HEK293 (cell line): ENCODE measurements around the gene HDAC7.
A peak's percentile ranks its signal among the peaks of the same experiment; 100 is the strongest.

ENCODE experiments used
- CTCF ChIA-PET: fragments of 350-600 bp; formaldehyde crosslinking; extraction: SDS; loops from one replicate; lab custom pipeline; 2021; ENCODE audit warnings: antibody characterized with exemption; lab: Yijun Ruan, JAX
- POLR2A ChIA-PET: fragments of 300-600 bp; formaldehyde crosslinking; extraction: SDS; loops from one replicate; lab custom pipeline; 2020; ENCODE audit warnings: antibody characterized with exemption, inconsistent platforms; lab: Yijun Ruan, JAX
- H3K27ac ChIP-seq: fragments of 200-500 bp; sonication (Bioruptor generic); 2 replicates; pipeline ENCODE4 v1.5.1; 2014; ENCODE audit warnings: low read depth, low read length, control low read depth, inconsistent platforms; ENCODE audit errors: extremely low read depth
- H3K36me3 ChIP-seq, 2 experiments: fragments of 200-500 bp in 1 of 2; sonication (Bioruptor generic) in 1 of 2; 1 replicate in 1 of 2; 2 replicates in 1 of 2; pipeline ENCODE4 v1.5.1; 2014 to 2017; ENCODE audit warnings: inconsistent platforms in 2 of 2, low read length in 2 of 2; ENCODE audit not compliant: control insufficient read depth in 2 of 2, insufficient read depth in 1 of 2
- H3K4me1 ChIP-seq: fragments of 200-500 bp; sonication (Bioruptor generic); 2 replicates; pipeline ENCODE4 v1.5.1; 2014; ENCODE audit warnings: mild to moderate bottlenecking, low read length, inconsistent platforms; ENCODE audit not compliant: control insufficient read depth, insufficient read depth
- H3K4me3 ChIP-seq: 2 replicates; pipeline ENCODE4 v1.5.1; 2011; ENCODE audit warnings: low read depth, mild to moderate bottlenecking, control low read depth, low read length, moderate library complexity
- H3K9me3 ChIP-seq: fragments of 200-500 bp; sonication (Bioruptor generic); 2 replicates; pipeline ENCODE4 v1.5.1; 2014; ENCODE audit warnings: low read depth, low read length, inconsistent platforms; ENCODE audit not compliant: control insufficient read depth, insufficient read depth
- GFI1B ChIP-seq: fragments of 450-650 bp; formaldehyde crosslinking; IDR thresholded peaks from 2 replicates; pipeline ENCODE4 v1.5.1; 2016; ENCODE audit warnings: missing biosample characterization, missing genetic modification characterization
- HOXC10 ChIP-seq: sonication (generic); formaldehyde crosslinking; IDR thresholded peaks from 2 replicates; pipeline ENCODE4 v1.8.1; 2023; ENCODE audit warnings: mild to moderate bottlenecking, missing genetic modification reagents
- ZBTB21 ChIP-seq: fragments of 450-650 bp; formaldehyde crosslinking; IDR thresholded peaks from 2 replicates; pipeline ENCODE4 v1.5.1; 2017; ENCODE audit warnings: missing biosample characterization, missing genetic modification characterization
- ZBTB48 ChIP-seq: fragments of 450-650 bp; formaldehyde crosslinking; IDR thresholded peaks from 2 replicates; pipeline ENCODE4 v1.5.1; 2016; ENCODE audit warnings: missing biosample characterization, missing genetic modification characterization
- ZIC2 ChIP-seq: fragments of 450-650 bp; formaldehyde crosslinking; IDR thresholded peaks from 2 replicates; pipeline ENCODE4 v1.5.1; 2016; ENCODE audit warnings: missing biosample characterization, missing genetic modification characterization
- ZNF174 ChIP-seq: fragments of 450-650 bp; formaldehyde crosslinking; IDR thresholded peaks from 2 replicates; pipeline ENCODE4 v1.5.0; 2017; ENCODE audit warnings: missing biosample characterization, mild to moderate bottlenecking, missing genetic modification characterization
- ZNF18 ChIP-seq: fragments of 450-650 bp; formaldehyde crosslinking; IDR thresholded peaks from 2 replicates; pipeline ENCODE4 v1.5.1; 2016; ENCODE audit warnings: missing biosample characterization, missing genetic modification characterization
- ZNF211 ChIP-seq: fragments of 450-650 bp; formaldehyde crosslinking; IDR thresholded peaks from 2 replicates; pipeline ENCODE4 v1.5.1; 2016; ENCODE audit warnings: low read depth, missing biosample characterization, missing genetic modification characterization
- ZNF223 ChIP-seq: fragments of 450-650 bp; formaldehyde crosslinking; IDR thresholded peaks from 2 replicates; pipeline ENCODE4 v1.5.1; 2016; ENCODE audit warnings: missing biosample characterization, missing genetic modification characterization
- ZNF623 ChIP-seq: fragments of 450-650 bp; formaldehyde crosslinking; IDR thresholded peaks from 2 replicates; pipeline ENCODE4 v1.5.1; 2016; ENCODE audit warnings: missing biosample characterization, missing genetic modification characterization
- ZNF654 ChIP-seq: fragments of 450-650 bp; formaldehyde crosslinking; IDR thresholded peaks from 2 replicates; pipeline ENCODE4 v1.5.1; 2016; ENCODE audit warnings: low read depth, missing biosample characterization, missing genetic modification characterization
- ZNF776 ChIP-seq: fragments of 450-650 bp; formaldehyde crosslinking; IDR thresholded peaks from 2 replicates; pipeline ENCODE4 v1.5.0; 2017; ENCODE audit warnings: missing biosample characterization, missing genetic modification characterization, borderline replicate concordance
- ZNF830 ChIP-seq: fragments of 450-650 bp; IDR thresholded peaks from 2 replicates; pipeline ENCODE4 v1.5.0; 2018; ENCODE audit warnings: missing biosample characterization, missing genetic modification characterization, low read depth, mild to moderate bottlenecking, moderate library complexity
- ZSCAN30 ChIP-seq: fragments of 450-650 bp; IDR thresholded peaks from 2 replicates; pipeline ENCODE4 v1.5.1; 2018; ENCODE audit warnings: missing biosample characterization, mild to moderate bottlenecking, missing genetic modification characterization, moderate library complexity

HDAC7 gene

DNA sequence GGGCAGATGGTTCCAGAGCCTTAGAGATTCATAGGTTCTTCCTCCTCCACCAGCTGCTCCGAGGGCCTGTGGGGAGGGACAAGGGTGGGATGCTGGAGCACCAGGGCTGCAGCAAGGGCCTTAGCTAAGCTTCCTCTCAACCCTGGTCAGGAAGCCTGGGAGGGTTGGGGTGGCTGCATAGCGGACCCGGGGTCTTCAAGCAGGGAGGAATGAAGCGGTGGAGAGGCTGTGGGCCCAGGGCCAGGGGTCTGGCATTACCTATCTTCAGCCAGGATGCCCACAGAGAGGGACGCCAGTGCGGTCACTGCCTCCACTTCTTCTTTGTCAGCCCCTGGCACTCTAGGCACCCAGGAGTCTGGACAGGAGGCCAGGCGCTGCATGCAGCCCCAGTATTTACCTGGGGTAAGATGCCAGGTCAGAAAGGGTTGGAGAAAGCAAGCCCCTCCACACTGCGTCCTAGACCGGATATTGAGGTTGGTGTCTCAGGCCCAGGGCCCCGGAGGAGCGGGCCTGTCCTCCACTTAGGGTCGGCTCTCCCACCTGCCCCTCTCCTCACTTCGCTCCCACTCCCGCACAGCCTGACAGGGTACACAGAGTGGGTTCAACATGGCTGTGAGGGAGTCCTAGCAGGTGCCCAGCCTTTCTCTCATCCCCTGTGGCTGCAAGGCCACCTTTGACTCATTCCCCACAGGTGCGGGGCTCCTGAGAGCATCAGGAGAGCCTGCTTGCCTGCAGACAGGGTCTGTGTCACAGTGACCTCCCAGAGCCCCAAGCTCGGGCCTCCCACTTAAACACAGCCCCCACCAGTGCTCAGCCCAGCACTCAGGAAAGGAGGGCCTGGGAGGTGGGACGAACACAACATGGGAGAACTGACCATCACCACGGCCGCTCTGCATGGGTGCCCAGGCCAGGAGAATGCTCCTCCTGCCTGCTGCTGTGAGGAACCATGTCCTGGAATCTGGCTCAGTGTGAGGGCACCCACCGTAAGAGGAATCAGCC lies 35.6 kb downstream of the HDAC7 start:
- peaks cover 3 to 79% of the 10 kb centered on the region in 2 experiments; a peak in 2 of 3 replicates for H3K36me3 ChIP-seq

GRCh38 chr12:47783024-47783755 lies 36.5 kb downstream of the HDAC7 start:
- Histone ChIP-seq H3K4me3 (no peak overlapping the region), H3K4me1 (no peaks in the 10 kb centered on the region), H3K36me3 (peaks cover 3 to 70% of the 10 kb centered on the region in 2 experiments; a peak in 2 of 3 replicates), H3K27ac (no peak overlapping the region), H3K9me3 (no peaks in the 10 kb centered on the region)
- ChIA-PET POLR2A (no interaction called here), CTCF (interaction anchor here (0.6 to 19.6 kb wide), 5 partner anchors 15 to 67 kb away, joined by 4 to 784 read pairs (median 181); no protein-coding TSS in a partner anchor)
- TF ChIP-seq HOXC10 (CRISPR knock-in tag) (no peak), ZBTB48 (tag by site-specific recombination) (peak; percentile 98)

More for the DNA sequence above, 35.6 kb downstream of the HDAC7 start:
- Histone ChIP-seq H3K27ac (no peak overlapping the region), H3K9me3 (no peaks in the 10 kb centered on the region)
- POLR2A ChIA-PET = interaction anchor here (0.7 kb wide), 1 partner anchor 54 kb away, joined by 4 read pairs; no protein-coding TSS in a partner anchor
- TF ChIP-seq ZNF776 (no peak), ZSCAN30 (tag by site-specific recombination) (no peak), ZNF18 (tag by site-specific recombination) (no peak), ZIC2 (tag by site-specific recombination) (no peak), ZNF830 (tag by site-specific recombination) (no peak)
- TF ChIP-seq, all 188 proteins: peak for 0
- CTCF ChIA-PET = interaction anchor here (0.9 to 19.6 kb wide), 6 partner anchors 43 to 68 kb away, joined by 3 to 784 read pairs (median 146); no protein-coding TSS in a partner anchor
- Histone ChIP-seq H3K4me1 (no peaks in the 10 kb centered on the region), H3K4me3 (no peak overlapping the region)

DNA sequence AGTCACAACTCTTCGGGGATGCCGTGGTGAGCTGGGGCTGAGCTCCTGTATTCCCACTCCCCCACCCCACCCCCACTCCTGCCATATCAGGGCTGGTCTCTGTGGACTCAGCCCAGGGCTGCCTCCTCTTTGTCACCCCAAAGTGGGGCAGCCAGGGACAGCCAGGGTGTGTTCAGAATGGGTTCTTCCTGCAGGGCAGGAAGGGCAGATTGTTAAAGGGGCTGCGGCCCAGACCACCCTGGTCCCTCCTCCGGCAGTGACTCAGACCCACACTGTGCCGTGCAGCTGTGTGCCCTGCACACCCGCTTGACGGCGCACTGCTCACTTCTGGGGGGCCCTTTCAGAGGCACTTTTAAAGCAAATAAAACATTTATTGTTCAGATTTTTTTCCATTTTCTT lies 37.3 kb downstream of the HDAC7 start:
- ChIA-PET CTCF (interaction anchor here (0.6 to 19.6 kb wide), 7 partner anchors 14 to 130 kb away, joined by 3 to 784 read pairs (median 102); no protein-coding TSS in a partner anchor), POLR2A (interaction anchor here (1.1 to 1.4 kb wide), 4 partner anchors 46 to 65 kb away, joined by 3 to 10 read pairs (median 6); no protein-coding TSS in a partner anchor)
- Histone ChIP-seq H3K4me3 (no peak overlapping the region), H3K4me1 (no peaks in the 10 kb centered on the region), H3K9me3 (no peaks in the 10 kb centered on the region), H3K27ac (no peak overlapping the region), H3K36me3 (peaks cover 3 to 62% of the 10 kb centered on the region in 2 experiments; a peak in 2 of 3 replicates)
- no peak for TF ChIP-seq GFI1B (tag by site-specific recombination)
- no peak for TF ChIP-seq ZNF623 (tag by site-specific recombination)
- TF ChIP-seq ZNF654 (tag by site-specific recombination) = no peak
- no peak for TF ChIP-seq ZNF174 (tag by site-specific recombination)
- TF ChIP-seq ZNF223 (tag by site-specific recombination) = no peak
- no peak for TF ChIP-seq ZNF211 (tag by site-specific recombination)
- TF ChIP-seq ZBTB21 (tag by site-specific recombination) = no peak
